K562 (cell line): ENCODE results near the gene SSR2. TPM values are rescaled to one million over a fixed set of nuclear protein-coding genes. Genes with fewer than 3 reads are reported as not detected.
A peak's percentile ranks its signal among the peaks of the same experiment; 100 is the strongest.

Experiments
- ARID1B ChIP-seq: fragments of 450-650 bp; IDR thresholded peaks from 2 replicates; pipeline ENCODE4 v1.6.1; 2016; ENCODE audit warnings: antibody characterized with exemption, mild to moderate bottlenecking, inconsistent platforms
- CCNT2 ChIP-seq: IDR thresholded peaks from 2 replicates; pipeline ENCODE4 v1.6.1; 2011; ENCODE audit warnings: borderline replicate concordance, low read depth, mild to moderate bottlenecking, moderate library complexity, mixed read lengths, low read length; ENCODE audit not compliant: insufficient read length; ENCODE audit errors: extremely low read depth
- CREB3L1 ChIP-seq: fragments of 450-650 bp; IDR thresholded peaks from 2 replicates; pipeline ENCODE4 v1.6.1; 2014; ENCODE audit warnings: low read depth, mild to moderate bottlenecking, moderate library complexity, borderline replicate concordance
- CTCFL ChIP-seq: IDR thresholded peaks from 2 replicates; pipeline ENCODE4 v1.6.1; 2011; ENCODE audit warnings: borderline replicate concordance, low read depth, mild to moderate bottlenecking, moderate library complexity, low read length; ENCODE audit not compliant: insufficient read depth, poor library complexity, severe bottlenecking
- ERF ChIP-seq: fragments of 450-650 bp; formaldehyde crosslinking; IDR thresholded peaks from 2 replicates; pipeline ENCODE4 v1.4.0; 2020; ENCODE audit warnings: mild to moderate bottlenecking, mixed read lengths
- HDGF ChIP-seq: fragments of 450-650 bp; IDR thresholded peaks from 2 replicates; pipeline ENCODE4 v1.6.1; 2016
- MLLT1 ChIP-seq, 2 experiments: fragments of 450-650 bp; IDR thresholded peaks; 2 replicates each; pipeline ENCODE4 v1.6.1; 2016
- PHB ChIP-seq: fragments of 250-450 bp; sonication (Bioruptor Pico); IDR thresholded peaks from 2 replicates; pipeline ENCODE4 v1.5.0; 2021
- SIRT6 ChIP-seq: IDR thresholded peaks from one replicate; pipeline ENCODE4 v1.6.1; 2012; ENCODE audit warnings: low read depth, mild to moderate bottlenecking, control low read depth, inconsistent platforms, low read length, moderate library complexity
- SMARCE1 ChIP-seq: fragments of 450-650 bp; IDR thresholded peaks from 2 replicates; pipeline ENCODE4 v1.7.1; 2016; ENCODE audit warnings: mild to moderate bottlenecking
- SRSF3 ChIP-seq: fragments of 200-400 bp; formaldehyde crosslinking; IDR thresholded peaks from 2 replicates; pipeline ENCODE4 v1.6.1; 2016; ENCODE audit warnings: mild to moderate bottlenecking, low read length, moderate library complexity; ENCODE audit not compliant: insufficient read depth
- YY1 ChIP-seq, 3 experiments: IDR thresholded peaks; 2 replicates each; pipeline ENCODE4 v1.6.1; 2011; ENCODE audit warnings: low read length in 2 of 3, mild to moderate bottlenecking in 2 of 3, moderate library complexity in 2 of 3, borderline replicate concordance in 1 of 3, control low read depth in 1 of 3, low read depth in 1 of 3; ENCODE audit not compliant: insufficient read depth in 3 of 3, insufficient replicate concordance in 2 of 3, control insufficient read depth in 1 of 3, insufficient read length in 1 of 3; ENCODE audit errors: extremely low read depth in 1 of 3
- ZNF280A ChIP-seq: fragments of 450-650 bp; IDR thresholded peaks from 2 replicates; pipeline ENCODE4 v1.6.1; 2018; ENCODE audit warnings: mild to moderate bottlenecking, low read depth; ENCODE audit not compliant: partially characterized antibody
- ZNF282 ChIP-seq: sonication (generic); formaldehyde crosslinking; IDR thresholded peaks from 2 replicates; pipeline ENCODE4 v1.8.1; 2023; ENCODE audit warnings: missing genetic modification reagents
- ZNF639 ChIP-seq, 2 experiments: fragments of 200-800 bp in 1 of 2; sonication (Bioruptor generic) in 1 of 2; sonication (generic) in 1 of 2; formaldehyde crosslinking in 1 of 2; IDR thresholded peaks in 1 of 2; conservative IDR thresholded peaks in 1 of 2; 2 replicates each; pipeline versions ENCODE4 v1.5.0 to v1.6.1; 2016 to 2020; ENCODE audit warnings: missing compliant biosample characterization in 1 of 2, missing genetic modification characterization in 1 of 2, missing genetic modification reagents in 1 of 2
- ZNF778 ChIP-seq: fragments of 450-650 bp; formaldehyde crosslinking; IDR thresholded peaks from 2 replicates; pipeline ENCODE4 v1.4.0; 2020; ENCODE audit warnings: mild to moderate bottlenecking, moderate library complexity
- polyA plus RNA-seq, 8 experiments: library from polyadenylated mRNA; depleted of rRNA in 4 of 8; stranded (reverse) in 5 of 8; unstranded in 3 of 8; fragments of >200 nt; fragmentation: Nextera tagmentation in 2 of 8; fragmentation: Illumina TruSeq in 1 of 8; extraction: Ambion mirVana in 2 of 8; extraction: Trizol in 1 of 8; gene quantifications; 2 replicates each; pipeline versions ENCODE4 v1.2.1 to v1.2.3, GENCODE V29; 2011 to 2014; ENCODE audit warnings: inconsistent platforms in 1 of 8, missing spikeins in 1 of 8
- total RNA-seq, 7 experiments: library from RNA; depleted of rRNA in 6 of 7; stranded (reverse); fragments of >200 nt in 6 of 7; fragmentation: Illumina TruSeq in 2 of 7; extraction: Trizol in 2 of 7; gene quantifications; 2 replicates each; pipeline versions ENCODE4 v1.2.1 to v1.2.3, GENCODE V29; 2011 to 2021; ENCODE audit warnings: low replicate concordance in 1 of 7

Gene SSR2
- total and polyA plus RNA-seq, 9 of the 15 experiments (the other 6 are each of a cell fraction or from before 2014, with no cell fraction given) = 161 to 411 (median 240) TPM

- TF ChIP-seq CTCFL (no peak), ZNF280A (no peak), HDGF (no peak), MLLT1 (IDR thresholded peaks at IDR 0.05) (no peak), SIRT6 (no peak), CREB3L1 (no peak), ZNF778 (CRISPR knock-in tag) (no peak), ARID1B (peak; percentile 63; the same call in 1 of the 2 replicates), ZNF282 (CRISPR knock-in tag) (no peak), SMARCE1 (no peak), YY1 (IDR thresholded peaks at IDR 0.05; ENCODE audit: borderline replicate concordance in 1 of 3, control insufficient read depth in 1 of 3, extremely low read depth in 1 of 3, insufficient read depth in 3 of 3, insufficient read length in 1 of 3, insufficient replicate concordance in 2 of 3, low read depth in 1 of 3, low read length in 2 of 3) (no peak), SRSF3 (no peak), PHB (CRISPR knock-in tag) (no peak), ERF (CRISPR knock-in tag) (no peak), ZNF639 (CRISPR knock-in tag; conservative IDR thresholded peaks at IDR 0.05 in 1 of 2, IDR thresholded peaks at IDR 0.05 in 1 of 2) (no peak), CCNT2 (no peak)
These were observed 37.3 kb downstream of the SSR2 start (continued) for GRCh38 chr1:155983191-155984024.
